GM15510 (cell line): Measurements from ENCODE around the gene ATXN7L1.

Experiments used
- POLR2A ChIP-seq: IDR thresholded peaks from 3 replicates; pipeline ENCODE4 v1.6.1; 2011; ENCODE audit warnings: borderline replicate concordance; ENCODE audit not compliant: insufficient read length; ENCODE audit errors: extremely low read depth

Gene ATXN7L1

GRCh38 chr7:105776986-105777910 is 99.2 kb downstream of the ATXN7L1 start:
- TF ChIP-seq POLR2A = no peak

DNA sequence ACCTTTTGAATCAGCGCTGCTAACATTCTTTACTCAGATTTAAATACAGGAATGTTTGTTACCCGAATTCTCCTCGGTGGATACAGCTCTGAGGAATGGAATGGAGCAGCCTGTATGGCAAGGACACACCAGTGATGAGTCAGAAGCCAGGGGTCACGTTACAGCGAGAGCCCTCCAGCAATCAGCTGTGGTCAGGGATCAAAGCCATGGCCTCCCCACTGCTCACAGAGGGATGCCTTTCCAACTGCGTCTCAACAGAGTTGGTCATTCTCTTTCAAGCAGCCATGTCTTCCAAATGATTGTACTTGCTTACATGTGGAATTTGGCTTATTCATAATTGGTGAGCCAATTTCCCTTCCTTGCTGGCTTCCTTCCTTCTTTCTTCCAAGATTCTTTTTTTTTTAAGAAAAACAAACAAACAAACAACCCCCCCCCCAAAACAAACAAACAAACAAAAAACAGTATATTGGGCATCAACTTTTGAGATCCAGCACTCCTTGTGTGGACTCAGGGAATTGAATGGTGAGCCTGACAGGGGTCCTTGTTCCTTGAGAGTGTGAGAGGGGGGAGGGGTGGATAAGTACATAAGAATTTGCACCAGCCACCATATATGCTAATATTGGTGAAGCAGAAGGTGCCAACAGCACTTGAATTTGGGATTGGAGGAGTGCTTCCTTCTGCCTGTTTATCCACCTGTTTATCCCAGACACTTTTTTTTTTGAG is 100.2 kb downstream of the ATXN7L1 start:
- TF ChIP-seq POLR2A = no peak

- no peak for TF ChIP-seq POLR2A
Observed at GRCh38 chr7:105775580-105775979, 100.8 kb downstream of the ATXN7L1 start.

DNA sequence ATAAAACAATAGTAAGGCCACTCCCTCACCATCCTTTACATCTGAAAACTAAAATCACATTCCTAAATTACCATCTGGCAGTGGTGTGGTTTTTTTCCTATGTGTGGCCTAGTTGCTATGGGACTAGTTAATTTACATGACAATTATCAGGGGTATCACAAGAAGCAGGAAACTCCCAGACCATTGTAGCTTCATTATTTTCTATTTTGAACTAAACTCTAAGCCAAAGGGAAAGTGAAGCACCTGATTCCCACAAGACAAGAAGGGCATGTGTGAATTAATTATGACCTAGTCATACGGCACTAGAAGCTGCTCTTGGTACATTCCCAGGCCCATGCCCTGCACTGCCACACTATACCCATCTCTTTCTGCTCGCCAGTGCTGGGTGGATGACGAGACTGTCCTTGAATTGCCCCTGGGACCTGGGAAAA is 103.4 kb downstream of the ATXN7L1 start:
- no peak for TF ChIP-seq POLR2A

- no peak for TF ChIP-seq POLR2A
Observed at GRCh38 chr7:105769901-105770628, 106.3 kb downstream of the ATXN7L1 start.

DNA sequence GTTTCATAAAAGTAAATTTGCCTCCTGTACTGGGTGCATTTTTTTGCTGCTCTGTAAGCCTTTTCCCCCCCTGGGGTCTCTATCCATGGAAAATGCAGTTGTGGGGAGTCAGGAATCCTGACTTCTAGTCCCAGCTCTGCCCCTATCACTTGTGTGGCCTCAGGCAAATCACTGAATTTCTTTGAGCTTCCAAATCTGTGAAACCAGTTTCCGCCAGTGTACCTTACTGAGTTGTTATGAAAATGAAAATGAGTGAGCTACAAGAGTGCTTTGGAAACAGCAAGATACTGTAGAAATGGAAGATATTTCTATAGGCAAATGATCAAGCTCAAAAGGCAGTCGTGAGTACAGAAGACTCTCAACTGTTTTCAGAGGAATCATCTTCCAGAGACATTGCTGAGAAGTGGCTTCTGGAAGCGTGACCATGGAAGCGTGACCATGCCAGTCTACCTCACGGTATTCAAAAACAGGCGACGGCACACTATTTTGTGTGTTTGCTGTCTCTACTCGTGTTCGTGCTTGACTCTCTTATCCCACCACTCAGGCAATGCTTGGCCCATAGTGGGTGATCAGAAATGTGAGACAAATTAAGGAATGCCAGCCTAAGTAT is 107.4 kb downstream of the ATXN7L1 start:
- no peak for TF ChIP-seq POLR2A

DNA sequence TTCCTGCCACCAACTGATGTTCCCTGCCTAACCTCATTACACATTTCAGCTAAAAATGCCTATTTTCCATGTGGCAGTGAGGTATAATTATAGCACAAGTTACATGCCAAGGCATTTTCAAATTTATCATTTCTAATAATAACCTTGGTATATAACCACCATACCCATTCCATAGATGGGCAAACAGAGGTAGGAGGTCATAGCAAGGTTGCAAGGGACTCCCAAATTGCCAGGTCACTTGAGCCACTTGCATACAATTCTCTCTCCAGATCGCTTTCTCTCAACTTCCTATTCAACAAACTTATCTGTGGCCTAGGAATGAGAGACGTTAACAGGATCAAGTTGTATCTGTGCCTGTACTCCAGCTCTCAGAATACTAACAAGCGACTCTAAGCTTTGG is 108.3 kb downstream of the ATXN7L1 start:
- no peak for TF ChIP-seq POLR2A

GRCh38 chr7:105766421-105767073 is 109.9 kb downstream of the ATXN7L1 start:
- TF ChIP-seq POLR2A = no peak

DNA sequence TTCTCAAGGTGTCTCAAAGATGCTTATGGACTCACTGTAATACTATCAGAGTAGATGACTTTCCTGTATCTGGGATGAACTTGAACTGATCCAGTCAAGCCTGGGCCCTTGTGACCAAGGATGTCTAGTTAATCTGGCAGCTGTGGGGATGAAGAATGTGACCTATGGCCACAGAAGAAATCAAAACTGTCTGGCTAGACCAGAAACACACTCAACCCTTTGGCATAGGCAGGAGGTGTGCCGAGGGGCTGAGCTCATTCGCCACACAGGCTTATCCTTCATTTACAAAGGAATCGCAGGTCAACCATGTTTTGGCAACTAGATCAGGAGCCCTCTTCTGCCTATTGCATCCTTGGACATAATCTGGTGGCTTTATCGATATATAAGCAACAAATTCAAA is 110.6 kb downstream of the ATXN7L1 start:
- no peak for TF ChIP-seq POLR2A

DNA sequence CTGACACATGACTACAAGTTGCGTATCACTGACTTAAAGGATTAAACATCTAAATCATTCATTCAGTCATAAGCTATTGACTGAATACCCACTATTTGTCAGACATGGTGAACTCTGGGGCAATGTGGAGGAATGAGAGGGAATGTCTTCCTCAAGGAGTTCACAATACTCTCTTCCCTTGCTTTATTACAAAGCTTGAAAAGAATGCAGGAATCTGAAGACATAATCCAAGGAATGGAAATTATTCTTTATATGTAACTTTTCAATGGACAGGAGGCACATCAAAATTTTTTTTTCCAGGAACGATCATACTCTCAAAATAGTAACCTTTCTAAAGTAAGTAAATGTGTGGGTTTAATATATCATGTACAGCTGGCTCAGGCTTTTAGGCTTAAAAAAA is 111.9 kb downstream of the ATXN7L1 start:
- TF ChIP-seq POLR2A = no peak

GRCh38 chr7:105760551-105761447 is 115.6 kb downstream of the ATXN7L1 start:
- no peak for TF ChIP-seq POLR2A

- no peak for TF ChIP-seq POLR2A
Observed at GRCh38 chr7:105759670-105760550, 116.5 kb downstream of the ATXN7L1 start.
